HG03108 (cell line): Measurements from ENCODE around the gene PTK7.

Source experiments
- ATAC-seq: cut with Tn5 transposase; IDR thresholded peaks from one replicate; pipeline ENCODE4 v1.9.1; 2021; ENCODE audit warnings: moderate library complexity; ENCODE audit not compliant: unreplicated experiment

PTK7 gene

GRCh38 chr6:43175676-43176422, 99.7 kb downstream of the PTK7 start:
- no peak for ATAC-seq

- ATAC-seq, result no peak
Observed at GRCh38 chr6:43176423-43176786, 100.3 kb downstream of the PTK7 start.

- ATAC-seq, result no peak
Observed at GRCh38 chr6:43178150-43178549, 102.0 kb downstream of the PTK7 start.

- ATAC-seq, result no peak
Observed at GRCh38 chr6:43178951-43179830, 103.1 kb downstream of the PTK7 start.

- ATAC-seq, result no peak
Observed at GRCh38 chr6:43180058-43180457, 103.9 kb downstream of the PTK7 start.

- no peak for ATAC-seq
Observed at GRCh38 chr6:43180985-43181384, 104.9 kb downstream of the PTK7 start.

GRCh38 chr6:43181621-43181941, 105.5 kb downstream of the PTK7 start:
- ATAC-seq, result no peak

- peak; percentile 94 for ATAC-seq
Observed at GRCh38 chr6:43181942-43182860, 106.1 kb downstream of the PTK7 start, which contains the start of gene CUL9. Gene CUL9, plus strand, starts transcription at chr6:43182196. Its CDS starts 2,115 bp downstream, at chr6:43184311.

GRCh38 chr6:43183441-43183840, 107.3 kb downstream of the PTK7 start:
- no peak for ATAC-seq

GRCh38 chr6:43184268-43184985, 108.3 kb downstream of the PTK7 start:
- no peak for ATAC-seq

- ATAC-seq, result no peak
Observed at GRCh38 chr6:43185391-43185985, 109.4 kb downstream of the PTK7 start.

- ATAC-seq, result no peak
Observed at GRCh38 chr6:43186019-43186418, 109.9 kb downstream of the PTK7 start.

GRCh38 chr6:43186706-43187105, 110.6 kb downstream of the PTK7 start:
- no peak for ATAC-seq

GRCh38 chr6:43187821-43188220, 111.7 kb downstream of the PTK7 start:
- no peak for ATAC-seq

GRCh38 chr6:43188426-43188825, 112.3 kb downstream of the PTK7 start:
- no peak for ATAC-seq

GRCh38 chr6:43189776-43190304, 113.7 kb downstream of the PTK7 start:
- no peak for ATAC-seq

- no peak for ATAC-seq
Observed at GRCh38 chr6:43192911-43193310, 116.8 kb downstream of the PTK7 start.

GRCh38 chr6:43193929-43194328, 117.8 kb downstream of the PTK7 start:
- no peak for ATAC-seq

- ATAC-seq, result no peak
Observed at GRCh38 chr6:43196337-43196736, 120.2 kb downstream of the PTK7 start.

GRCh38 chr6:43199912-43200311, 123.8 kb downstream of the PTK7 start:
- no peak for ATAC-seq
